HG03378 (cell line): Measurements from ENCODE around the gene FAM124A.

Experiments
- ATAC-seq: cut with Tn5 transposase; IDR thresholded peaks from one replicate; pipeline ENCODE4 v1.9.1; 2021; ENCODE audit warnings: mild to moderate bottlenecking, moderate library complexity; ENCODE audit not compliant: unreplicated experiment

Gene FAM124A

GRCh38 chr13:51220706-51221105 lies 1.5 kb upstream of the FAM124A start:
- no peak for ATAC-seq

DNA sequence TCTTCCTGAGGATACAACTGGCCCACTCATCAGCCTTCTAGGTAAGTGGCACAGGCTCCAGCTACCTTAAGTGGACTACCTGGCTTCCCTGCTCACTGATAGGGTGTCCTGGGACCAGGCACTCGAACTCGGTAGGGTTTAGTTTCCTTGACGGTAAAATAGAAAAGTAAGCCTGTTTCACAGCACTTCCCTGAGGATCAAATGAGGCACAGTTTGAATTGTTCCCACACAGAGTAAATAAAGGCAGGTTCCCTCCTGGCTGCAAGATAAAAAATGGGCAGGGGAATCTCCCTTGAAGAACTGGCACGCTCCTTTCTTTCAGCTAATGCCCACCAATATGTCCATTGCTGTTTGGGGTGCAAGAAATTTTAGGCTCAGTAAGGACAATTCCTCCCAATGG lies 1.1 kb upstream of the FAM124A start:
- ATAC-seq: no peak

DNA sequence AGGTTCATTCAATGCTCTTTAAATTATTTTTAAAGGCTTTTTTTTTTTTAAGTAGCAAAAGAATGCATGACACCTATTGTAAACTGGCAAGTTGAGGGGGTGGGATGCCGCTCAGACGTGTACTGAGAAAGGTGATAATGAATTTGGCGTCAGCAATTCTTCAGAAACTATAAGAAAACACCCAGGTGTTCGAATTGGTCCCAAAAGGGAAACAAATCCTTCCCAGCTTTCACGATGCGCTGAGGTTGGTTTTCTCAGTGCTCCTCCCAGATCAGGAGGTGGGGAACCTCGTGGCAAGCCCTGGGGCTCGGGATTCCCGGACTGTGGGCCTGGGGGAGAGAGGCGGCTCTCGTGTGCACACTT lies 543 bp upstream of the FAM124A start:
- no peak for ATAC-seq

DNA sequence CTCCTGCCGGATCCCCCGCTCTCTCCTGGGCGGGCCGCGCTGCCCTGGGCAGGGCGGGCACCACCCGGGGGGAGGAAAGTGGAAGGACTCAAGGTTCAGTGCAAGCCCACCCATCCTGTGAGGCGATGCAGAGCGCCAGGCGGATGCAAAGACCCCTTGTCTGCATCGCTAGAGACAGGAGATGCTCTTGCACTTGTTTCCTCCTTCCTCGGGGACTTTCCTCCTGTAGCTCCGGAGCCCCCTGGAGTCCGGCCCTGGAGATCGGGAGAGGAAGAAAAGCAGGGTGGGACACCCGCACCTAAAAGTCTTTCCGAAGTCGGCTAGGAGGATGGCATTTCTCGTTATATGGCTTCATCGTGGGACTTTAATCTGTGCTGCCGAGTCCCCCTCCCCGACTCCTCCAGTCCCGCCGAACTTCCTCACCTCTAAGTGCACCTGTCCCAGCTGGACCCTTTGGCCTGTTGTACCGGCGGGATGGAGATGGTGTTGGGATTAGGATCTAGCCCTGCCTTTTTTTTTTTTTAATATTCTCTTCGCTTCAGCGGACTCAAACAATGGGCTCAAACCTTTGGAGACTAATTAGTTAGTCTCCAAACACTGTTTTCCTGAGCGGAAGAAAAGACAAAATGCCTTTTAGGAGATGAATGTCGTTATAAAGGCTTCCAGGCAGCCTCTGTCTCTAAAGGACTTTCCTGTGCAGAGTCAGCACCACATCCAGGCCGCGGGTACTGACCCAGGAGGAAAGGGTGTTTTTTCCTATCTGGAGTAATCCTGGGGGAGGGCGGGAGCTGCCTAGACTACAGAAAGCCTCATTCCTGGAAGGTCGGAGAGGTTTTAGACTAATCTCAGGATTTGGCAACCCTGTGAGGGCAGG lies 725 bp downstream of the FAM124A start:
- no peak for ATAC-seq

DNA sequence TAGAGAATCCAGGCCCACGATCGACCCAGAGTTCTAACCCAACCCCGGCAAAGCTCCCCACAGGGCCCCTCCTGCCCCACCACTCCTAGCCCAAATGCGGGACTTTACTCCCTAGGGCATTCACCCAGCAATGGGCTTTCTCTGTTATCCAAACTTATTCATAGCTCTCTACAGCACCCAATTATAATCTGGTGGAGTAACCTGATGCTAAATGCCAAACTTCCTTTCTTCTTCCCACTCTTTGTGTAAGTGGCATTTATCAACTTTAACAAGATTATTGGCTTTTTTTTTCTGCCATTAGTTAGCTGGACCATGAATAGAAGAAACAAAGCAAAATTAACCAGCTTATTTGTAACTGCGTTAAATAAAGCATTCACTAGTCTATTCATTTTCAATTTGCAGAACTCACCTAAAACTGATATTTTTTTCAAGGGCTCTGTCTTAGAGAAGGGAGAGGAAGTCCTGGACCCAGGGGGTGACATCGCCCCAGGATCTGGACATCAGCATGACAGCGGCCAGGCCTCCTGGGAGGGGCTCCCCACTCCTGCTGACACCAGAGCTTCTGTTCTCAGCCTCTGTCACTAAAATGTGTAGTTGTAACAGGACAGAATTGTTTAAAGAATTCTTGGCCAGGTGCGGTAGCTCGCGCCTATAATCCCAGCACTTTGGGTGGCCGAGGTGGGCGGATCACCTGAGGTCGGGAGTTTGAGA lies 1.5 kb downstream of the FAM124A start:
- ATAC-seq: no peak

DNA sequence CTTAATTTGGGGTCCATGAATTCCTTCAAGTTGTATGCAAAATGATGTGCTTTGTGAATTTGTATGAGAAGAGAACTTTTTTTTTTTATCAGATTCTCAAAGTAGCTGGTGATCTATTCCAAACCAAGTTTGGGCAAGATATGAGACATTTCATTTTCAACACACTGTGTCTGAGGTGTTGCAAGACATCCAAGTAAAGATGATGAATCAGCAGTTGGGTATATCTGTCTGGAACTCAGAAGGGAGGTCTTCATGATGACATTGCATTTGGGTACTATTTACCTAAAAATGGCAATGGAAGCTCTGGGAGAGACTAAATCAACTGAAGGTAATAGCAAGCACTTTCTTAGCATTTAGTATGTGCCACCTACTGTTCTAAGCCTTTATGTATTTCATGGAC lies 2.8 kb downstream of the FAM124A start:
- ATAC-seq: no peak

DNA sequence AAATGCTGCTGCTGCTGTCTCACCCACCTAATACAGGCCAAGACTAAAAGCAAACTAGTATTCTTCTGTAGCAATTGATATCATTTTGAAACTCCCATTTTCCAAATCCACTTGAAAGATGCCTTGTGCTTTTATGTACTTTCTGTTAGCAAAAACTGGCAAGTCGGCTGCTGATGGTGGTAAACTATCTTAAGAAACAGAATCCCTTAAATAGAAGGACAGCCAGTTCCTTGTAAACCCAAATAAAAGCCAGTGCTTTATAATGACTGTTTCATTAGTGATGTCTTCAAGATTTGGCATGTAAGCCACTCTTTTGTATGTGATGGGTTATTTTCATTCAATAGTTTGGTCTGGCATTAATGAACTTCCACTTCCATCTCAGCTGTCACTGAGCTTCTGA lies 5.2 kb downstream of the FAM124A start:
- ATAC-seq: no peak

GRCh38 chr13:51229101-51229719 lies 7.0 kb downstream of the FAM124A start:
- no peak for ATAC-seq

- ATAC-seq: no peak
These were observed 7.5 kb downstream of the FAM124A start for GRCh38 chr13:51229731-51230130.

- ATAC-seq: no peak
These were observed 8.4 kb downstream of the FAM124A start for GRCh38 chr13:51230477-51231105.

GRCh38 chr13:51231456-51231855 lies 9.3 kb downstream of the FAM124A start:
- no peak for ATAC-seq

- ATAC-seq: no peak
These were observed 10.1 kb downstream of the FAM124A start for GRCh38 chr13:51232328-51232727.

- no peak for ATAC-seq
These were observed 11.1 kb downstream of the FAM124A start for GRCh38 chr13:51233117-51233826.

GRCh38 chr13:51234676-51235075 lies 12.5 kb downstream of the FAM124A start:
- no peak for ATAC-seq

GRCh38 chr13:51235186-51235585 lies 13.0 kb downstream of the FAM124A start:
- no peak for ATAC-seq

- no peak for ATAC-seq
These were observed 13.7 kb downstream of the FAM124A start for GRCh38 chr13:51235756-51236490.

DNA sequence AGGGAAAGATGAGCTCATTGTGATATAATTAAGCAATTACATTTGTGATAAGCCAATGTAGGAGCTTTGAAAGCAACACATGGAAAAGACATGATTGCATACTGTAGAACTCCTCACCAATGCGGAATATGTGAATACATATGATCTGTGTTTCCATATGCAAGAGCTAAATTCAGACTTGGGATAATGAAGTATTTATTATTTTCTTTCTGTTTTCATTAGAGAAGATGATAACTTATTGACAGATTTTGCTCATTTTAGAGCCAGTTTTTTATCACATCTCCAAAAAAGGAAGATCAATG lies 14.2 kb downstream of the FAM124A start:
- no peak for ATAC-seq

DNA sequence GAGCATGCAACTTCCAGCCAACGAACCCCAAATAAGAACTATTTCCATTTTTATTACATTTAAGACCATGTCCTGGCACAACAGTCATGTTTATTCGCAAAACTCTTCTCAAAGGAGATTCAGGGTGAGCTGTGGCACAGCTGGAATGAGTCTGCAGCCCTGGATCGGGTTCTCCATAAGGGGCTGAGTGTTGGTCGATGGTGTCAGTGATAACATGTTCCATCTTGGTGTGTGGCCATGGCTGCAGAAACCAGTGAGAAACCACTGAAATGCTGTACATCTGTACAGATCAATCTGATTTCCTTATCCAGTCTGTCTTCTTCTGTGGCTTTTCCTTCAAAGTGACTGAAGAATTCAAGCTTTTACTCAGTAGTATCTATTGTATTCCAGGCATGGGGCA lies 15.2 kb downstream of the FAM124A start:
- ATAC-seq: no peak

GRCh38 chr13:51237887-51238286 lies 15.7 kb downstream of the FAM124A start:
- no peak for ATAC-seq

GRCh38 chr13:51240178-51240577 lies 18.0 kb downstream of the FAM124A start:
- ATAC-seq: no peak
